DOHH2 (cell line): ENCODE data around the gene FXYD6.

Experiments
- H3F3A ChIP-seq: fragments of 200-600 bp; sonication (generic), shearing (Covaris generic); 2 replicates; pipeline ENCODE4 v1.6.0; 2016; ENCODE audit warnings: antibody characterized with exemption, mild to moderate bottlenecking; ENCODE audit not compliant: control insufficient read depth, insufficient read depth
- H3K27ac ChIP-seq: fragments of 200-600 bp; sonication (generic); 2 replicates; pipeline ENCODE4 v1.5.1; 2014; ENCODE audit warnings: low read depth, mild to moderate bottlenecking, low read length, moderate library complexity
- H3K27me3 ChIP-seq: fragments of 200-600 bp; sonication (generic); 2 replicates; pipeline ENCODE4 v1.6.1; 2014; ENCODE audit warnings: mild to moderate bottlenecking, low read length, mixed read lengths; ENCODE audit not compliant: control insufficient read depth
- H3K36me3 ChIP-seq: fragments of 200-600 bp; sonication (generic); 2 replicates; pipeline ENCODE4 v1.6.1; 2014; ENCODE audit warnings: mild to moderate bottlenecking, low read length, moderate library complexity, mixed read lengths; ENCODE audit not compliant: control insufficient read depth
- H3K4me1 ChIP-seq: fragments of 200-600 bp; sonication (generic); 2 replicates; pipeline ENCODE4 v1.6.1; 2014; ENCODE audit warnings: mild to moderate bottlenecking, low read length, mixed read lengths; ENCODE audit not compliant: control insufficient read depth
- H3K4me2 ChIP-seq: fragments of 200-600 bp; sonication (generic); 2 replicates; pipeline ENCODE4 v1.6.0; 2014; ENCODE audit warnings: mild to moderate bottlenecking, low read length, moderate library complexity
- H3K4me3 ChIP-seq: fragments of 200-600 bp; sonication (generic); 2 replicates; pipeline ENCODE4 v1.5.1; 2014; ENCODE audit warnings: mild to moderate bottlenecking, low read length, mixed read lengths
- H3K79me2 ChIP-seq: fragments of 200-600 bp; sonication (generic); 2 replicates; pipeline ENCODE4 v1.6.1; 2014; ENCODE audit warnings: mild to moderate bottlenecking, low read length, mixed read lengths; ENCODE audit not compliant: control insufficient read depth
- H3K9me2 ChIP-seq: fragments of 200-600 bp; sonication (generic); replicated peaks from 2 replicates; pipeline ENCODE4 v1.6.1; 2014; ENCODE audit warnings: mild to moderate bottlenecking, low read length, mixed read lengths; ENCODE audit not compliant: control insufficient read depth
- H3K9me3 ChIP-seq: fragments of 200-600 bp; sonication (generic); 2 replicates; pipeline ENCODE4 v1.6.1; 2014; ENCODE audit warnings: antibody characterized with exemption, low read length, mixed read lengths; ENCODE audit not compliant: control insufficient read depth, insufficient read depth
- H4K20me1 ChIP-seq: fragments of 200-600 bp; sonication (generic); 2 replicates; pipeline ENCODE4 v1.6.0; 2014; ENCODE audit warnings: low read depth, mild to moderate bottlenecking, antibody characterized with exemption, low read length, moderate library complexity; ENCODE audit not compliant: control insufficient read depth, insufficient read depth
- EZH2phosphoT487 ChIP-seq: fragments of 200-600 bp; sonication (generic); IDR thresholded peaks from 2 replicates; pipeline ENCODE4 v1.6.1; 2017; ENCODE audit warnings: borderline replicate concordance, mild to moderate bottlenecking, antibody characterized with exemption, low read length, moderate library complexity, mixed read lengths
- TF ChIP-seq, protein P1 (sequence below): fragments of 200-600 bp; sonication (generic); IDR thresholded peaks from one replicate; pipeline ENCODE4 v1.5.1; 2014; ENCODE audit warnings: antibody characterized with exemption, mild to moderate bottlenecking, low read depth, low read length; ENCODE audit not compliant: poor library complexity, severe bottlenecking

The FXYD6 gene

DNA sequence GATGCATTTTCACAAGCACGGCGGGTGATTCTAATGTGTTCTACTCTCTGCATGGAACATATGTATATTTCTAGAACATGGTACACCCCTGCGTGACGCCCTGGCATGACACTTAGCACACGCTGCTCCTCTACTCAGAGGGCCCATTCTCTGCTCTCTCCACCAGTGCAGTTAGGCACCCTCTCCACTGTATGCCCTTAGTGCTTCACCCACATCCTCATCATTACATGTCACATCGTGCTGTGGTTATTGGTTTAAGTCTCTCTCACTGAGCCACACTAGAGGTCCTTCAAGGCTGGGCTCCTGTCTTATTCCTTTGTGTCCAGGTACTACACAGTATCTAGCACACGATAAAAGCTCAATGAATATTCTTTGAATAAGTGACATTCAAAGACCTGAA, 36.0 kb upstream of the FXYD6 start:
- no peaks in the 10 kb centered on the region for H3K36me3 ChIP-seq
- H3K27ac ChIP-seq: no peak overlapping the region
- H3K9me2 ChIP-seq: no peaks in the 10 kb centered on the region
- peaks cover 6% of the 10 kb centered on the region for H3K27me3 ChIP-seq
- H3K79me2 ChIP-seq: no peaks in the 10 kb centered on the region
- H3K4me1 ChIP-seq: peaks cover 7% of the 10 kb centered on the region
- TF ChIP-seq, protein P1, sequence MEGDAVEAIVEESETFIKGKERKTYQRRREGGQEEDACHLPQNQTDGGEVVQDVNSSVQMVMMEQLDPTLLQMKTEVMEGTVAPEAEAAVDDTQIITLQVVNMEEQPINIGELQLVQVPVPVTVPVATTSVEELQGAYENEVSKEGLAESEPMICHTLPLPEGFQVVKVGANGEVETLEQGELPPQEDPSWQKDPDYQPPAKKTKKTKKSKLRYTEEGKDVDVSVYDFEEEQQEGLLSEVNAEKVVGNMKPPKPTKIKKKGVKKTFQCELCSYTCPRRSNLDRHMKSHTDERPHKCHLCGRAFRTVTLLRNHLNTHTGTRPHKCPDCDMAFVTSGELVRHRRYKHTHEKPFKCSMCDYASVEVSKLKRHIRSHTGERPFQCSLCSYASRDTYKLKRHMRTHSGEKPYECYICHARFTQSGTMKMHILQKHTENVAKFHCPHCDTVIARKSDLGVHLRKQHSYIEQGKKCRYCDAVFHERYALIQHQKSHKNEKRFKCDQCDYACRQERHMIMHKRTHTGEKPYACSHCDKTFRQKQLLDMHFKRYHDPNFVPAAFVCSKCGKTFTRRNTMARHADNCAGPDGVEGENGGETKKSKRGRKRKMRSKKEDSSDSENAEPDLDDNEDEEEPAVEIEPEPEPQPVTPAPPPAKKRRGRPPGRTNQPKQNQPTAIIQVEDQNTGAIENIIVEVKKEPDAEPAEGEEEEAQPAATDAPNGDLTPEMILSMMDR: no peak
- no peak for TF ChIP-seq EZH2phosphoT487
- H3K4me2 ChIP-seq: no peak overlapping the region
- H3F3A ChIP-seq: no peaks in the 10 kb centered on the region
- no peaks in the 10 kb centered on the region for H3K9me3 ChIP-seq
- no peak overlapping the region for H3K4me3 ChIP-seq
- H4K20me1 ChIP-seq: no peaks in the 10 kb centered on the region

DNA sequence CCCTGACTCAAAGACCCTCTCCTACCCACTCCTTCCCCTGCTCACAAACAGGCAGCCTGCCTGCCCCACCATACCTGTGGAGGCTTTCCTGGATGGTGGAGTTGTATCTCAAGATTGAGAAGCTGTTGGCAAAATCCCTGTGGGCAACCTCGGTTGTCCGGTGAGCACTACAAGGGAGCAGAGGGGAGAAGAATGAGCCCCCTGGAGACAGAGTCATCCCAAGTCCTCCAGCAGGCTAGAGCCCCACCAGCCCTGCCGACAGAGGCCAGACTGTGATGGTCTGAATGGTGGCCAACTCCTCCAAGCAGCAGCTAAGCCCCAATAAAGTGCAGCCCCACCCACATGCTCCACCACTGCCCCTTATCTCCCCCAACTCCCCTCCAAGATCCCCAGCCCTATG, 35.2 kb upstream of the FXYD6 start:
- Histone ChIP-seq H3K27ac (no peak overlapping the region), H3K4me1 (peaks cover 14% of the 10 kb centered on the region), H4K20me1 (no peaks in the 10 kb centered on the region), H3K79me2 (no peaks in the 10 kb centered on the region), H3F3A (no peaks in the 10 kb centered on the region), H3K9me3 (no peaks in the 10 kb centered on the region), H3K9me2 (no peaks in the 10 kb centered on the region), H3K4me2 (no peak overlapping the region), H3K27me3 (peaks cover 6% of the 10 kb centered on the region), H3K4me3 (no peak overlapping the region), H3K36me3 (no peaks in the 10 kb centered on the region)
- no peak for TF ChIP-seq EZH2phosphoT487
- TF ChIP-seq, protein P1: no peak

DNA sequence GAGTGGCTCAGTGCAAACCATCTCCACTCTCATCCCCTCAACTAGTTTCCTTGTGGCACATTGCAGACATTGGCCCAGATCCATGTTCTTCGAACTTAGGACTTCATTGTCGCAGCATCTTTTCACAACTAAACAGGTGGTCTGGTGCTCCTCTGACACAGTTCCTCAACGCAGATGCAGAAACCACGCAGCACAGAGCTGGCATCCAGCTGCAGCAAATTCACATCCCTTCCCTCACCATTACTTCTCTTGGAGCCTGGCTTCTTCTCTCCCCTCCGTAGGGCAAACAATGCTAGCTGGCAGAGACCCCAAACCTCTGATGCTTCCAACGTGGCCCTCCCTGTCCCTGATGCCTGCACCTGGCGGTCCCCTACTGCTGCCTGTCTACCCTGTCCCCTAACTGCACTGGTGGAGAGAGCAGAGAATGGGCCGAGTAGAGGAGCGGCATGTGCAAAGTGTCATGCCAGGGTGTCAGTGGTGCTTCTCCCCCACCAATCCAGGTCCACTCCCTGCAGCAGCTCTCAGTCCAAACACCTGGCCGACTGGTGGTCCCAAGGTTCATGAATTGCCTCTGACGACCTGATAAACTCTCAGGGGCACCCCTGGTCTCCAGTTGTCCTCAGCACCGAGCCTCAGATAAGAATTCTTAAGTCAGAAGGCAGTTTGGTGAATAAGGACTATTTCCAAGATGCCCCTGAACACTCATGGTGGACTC, 34.6 kb upstream of the FXYD6 start:
- Histone ChIP-seq H3K36me3 (no peaks in the 10 kb centered on the region), H4K20me1 (no peaks in the 10 kb centered on the region), H3K27me3 (peaks cover 6% of the 10 kb centered on the region), H3K4me3 (no peak overlapping the region), H3K4me1 (peaks cover 14% of the 10 kb centered on the region), H3K9me2 (no peaks in the 10 kb centered on the region), H3K9me3 (no peaks in the 10 kb centered on the region), H3K79me2 (no peaks in the 10 kb centered on the region), H3F3A (no peaks in the 10 kb centered on the region), H3K27ac (no peak overlapping the region), H3K4me2 (no peak overlapping the region)
- TF ChIP-seq, protein P1: no peak
- TF ChIP-seq EZH2phosphoT487: no peak
